ENCODE data around the gene MAP3K4.

- TF ChIP-seq, protein P1, sequence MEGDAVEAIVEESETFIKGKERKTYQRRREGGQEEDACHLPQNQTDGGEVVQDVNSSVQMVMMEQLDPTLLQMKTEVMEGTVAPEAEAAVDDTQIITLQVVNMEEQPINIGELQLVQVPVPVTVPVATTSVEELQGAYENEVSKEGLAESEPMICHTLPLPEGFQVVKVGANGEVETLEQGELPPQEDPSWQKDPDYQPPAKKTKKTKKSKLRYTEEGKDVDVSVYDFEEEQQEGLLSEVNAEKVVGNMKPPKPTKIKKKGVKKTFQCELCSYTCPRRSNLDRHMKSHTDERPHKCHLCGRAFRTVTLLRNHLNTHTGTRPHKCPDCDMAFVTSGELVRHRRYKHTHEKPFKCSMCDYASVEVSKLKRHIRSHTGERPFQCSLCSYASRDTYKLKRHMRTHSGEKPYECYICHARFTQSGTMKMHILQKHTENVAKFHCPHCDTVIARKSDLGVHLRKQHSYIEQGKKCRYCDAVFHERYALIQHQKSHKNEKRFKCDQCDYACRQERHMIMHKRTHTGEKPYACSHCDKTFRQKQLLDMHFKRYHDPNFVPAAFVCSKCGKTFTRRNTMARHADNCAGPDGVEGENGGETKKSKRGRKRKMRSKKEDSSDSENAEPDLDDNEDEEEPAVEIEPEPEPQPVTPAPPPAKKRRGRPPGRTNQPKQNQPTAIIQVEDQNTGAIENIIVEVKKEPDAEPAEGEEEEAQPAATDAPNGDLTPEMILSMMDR (IDR thresholded peaks at IDR 0.05) = no peak
- TF ChIP-seq POLR2A (IDR thresholded peaks at IDR 0.05) = no peak
Measured at GRCh38 chr6:161141173-161141572, 149.6 kb downstream of the MAP3K4 start.
